ENCODE results near the gene HIRA.

HIRA gene

DNA sequence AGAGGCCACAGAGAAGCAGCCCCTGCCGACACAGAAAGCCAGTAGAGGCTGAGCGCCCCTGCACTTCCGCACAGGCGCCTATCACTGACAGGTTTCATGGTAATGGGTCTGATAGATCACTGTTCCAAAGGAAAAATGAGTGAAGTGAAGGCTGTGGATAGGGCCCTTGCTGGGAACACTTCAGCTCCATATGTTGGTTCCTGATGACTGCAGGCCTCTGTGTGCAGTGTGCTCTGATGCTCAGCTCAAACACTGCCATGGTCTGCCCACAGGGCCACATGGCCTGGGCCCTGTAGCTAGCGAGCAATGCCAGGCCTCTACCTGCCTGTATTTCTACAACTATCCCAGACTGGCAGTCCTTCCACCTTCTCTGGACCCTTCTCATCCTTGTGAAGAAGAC lies 77.3 kb downstream of the HIRA start:
- no peaks in the 10 kb centered on the region for H3K9me3 ChIP-seq (ENCODE audit: control insufficient read depth, insufficient read depth, low read length)
- H3K27ac ChIP-seq (ENCODE audit: low read depth, low read length) = no peak overlapping the region
- 0 out of 2 replicates have a peak, but pooled peaks cover 3% of the 10 kb centered on the region for H4K20me1 ChIP-seq (ENCODE audit: control insufficient read depth, insufficient read depth, low read depth, low read length)
- H3K4me2 ChIP-seq (ENCODE audit: low read length) = no peak overlapping the region
- no peaks in the 10 kb centered on the region for H3K9me2 ChIP-seq (replicated peaks; ENCODE audit: control insufficient read depth, low read length)
- H3K4me3 ChIP-seq (ENCODE audit: low read length) = no peak overlapping the region
- H3K27me3 ChIP-seq (ENCODE audit: control insufficient read depth, low read length) = no peaks in the 10 kb centered on the region
- H3K79me2 ChIP-seq (ENCODE audit: control insufficient read depth, low read length) = no peaks in the 10 kb centered on the region
- H3K36me3 ChIP-seq (ENCODE audit: control insufficient read depth, low read length) = peaks cover 92% of the 10 kb centered on the region
- H3K4me1 ChIP-seq (ENCODE audit: control insufficient read depth, low read length) = no peaks in the 10 kb centered on the region
- no peak for TF ChIP-seq EZH2phosphoT487 (IDR thresholded peaks at IDR 0.05; ENCODE audit: borderline replicate concordance, low read length)
- TF ChIP-seq, protein P1, sequence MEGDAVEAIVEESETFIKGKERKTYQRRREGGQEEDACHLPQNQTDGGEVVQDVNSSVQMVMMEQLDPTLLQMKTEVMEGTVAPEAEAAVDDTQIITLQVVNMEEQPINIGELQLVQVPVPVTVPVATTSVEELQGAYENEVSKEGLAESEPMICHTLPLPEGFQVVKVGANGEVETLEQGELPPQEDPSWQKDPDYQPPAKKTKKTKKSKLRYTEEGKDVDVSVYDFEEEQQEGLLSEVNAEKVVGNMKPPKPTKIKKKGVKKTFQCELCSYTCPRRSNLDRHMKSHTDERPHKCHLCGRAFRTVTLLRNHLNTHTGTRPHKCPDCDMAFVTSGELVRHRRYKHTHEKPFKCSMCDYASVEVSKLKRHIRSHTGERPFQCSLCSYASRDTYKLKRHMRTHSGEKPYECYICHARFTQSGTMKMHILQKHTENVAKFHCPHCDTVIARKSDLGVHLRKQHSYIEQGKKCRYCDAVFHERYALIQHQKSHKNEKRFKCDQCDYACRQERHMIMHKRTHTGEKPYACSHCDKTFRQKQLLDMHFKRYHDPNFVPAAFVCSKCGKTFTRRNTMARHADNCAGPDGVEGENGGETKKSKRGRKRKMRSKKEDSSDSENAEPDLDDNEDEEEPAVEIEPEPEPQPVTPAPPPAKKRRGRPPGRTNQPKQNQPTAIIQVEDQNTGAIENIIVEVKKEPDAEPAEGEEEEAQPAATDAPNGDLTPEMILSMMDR (IDR thresholded peaks at IDR 0.05; ENCODE audit: low read depth, low read length, poor library complexity, severe bottlenecking) = no peak
- no peaks in the 10 kb centered on the region for H3F3A ChIP-seq (ENCODE audit: control insufficient read depth, insufficient read depth)

DNA sequence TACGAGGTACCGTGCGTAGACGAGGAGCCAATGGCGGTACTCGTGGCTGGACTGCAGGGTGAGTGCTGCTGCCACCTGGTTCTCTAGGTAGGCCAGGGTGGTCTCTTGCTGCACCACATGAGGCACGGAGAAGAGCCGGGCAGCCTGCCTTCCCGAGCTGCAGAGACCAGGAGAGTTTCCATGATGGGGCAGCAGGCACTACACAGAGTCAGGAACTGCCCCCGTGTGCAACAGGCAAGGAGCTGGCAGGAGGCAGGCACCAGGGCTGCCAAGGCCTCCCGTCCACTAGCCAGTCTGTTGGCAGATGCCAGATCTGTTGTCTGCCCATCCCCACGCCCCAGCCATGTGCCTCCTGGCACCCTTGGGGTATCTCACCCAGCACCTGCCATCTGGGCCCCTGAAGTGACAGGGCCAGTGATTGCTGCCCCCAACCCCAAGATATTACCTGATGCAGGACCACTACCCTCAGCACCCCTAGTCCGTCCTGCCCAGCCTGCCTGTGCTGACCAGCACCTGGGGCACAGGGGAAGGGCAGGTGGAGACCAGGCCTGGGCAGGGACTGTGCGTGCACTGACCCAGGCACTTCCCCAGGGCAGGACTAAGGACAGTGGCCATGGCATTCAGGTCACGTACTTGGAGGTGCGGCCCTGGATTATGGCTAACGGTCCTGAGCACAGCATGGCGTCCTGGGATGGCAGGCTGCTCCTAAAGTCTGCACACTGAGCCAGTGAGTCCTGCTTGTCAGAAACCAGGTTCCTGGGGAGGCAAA lies 78.0 kb downstream of the HIRA start:
- Histone ChIP-seq H4K20me1 (ENCODE audit: control insufficient read depth, insufficient read depth, low read depth, low read length) (0 out of 2 replicates have a peak, but pooled peaks cover 3% of the 10 kb centered on the region), H3F3A (ENCODE audit: control insufficient read depth, insufficient read depth) (no peaks in the 10 kb centered on the region), H3K4me2 (ENCODE audit: low read length) (no peak overlapping the region)

DNA sequence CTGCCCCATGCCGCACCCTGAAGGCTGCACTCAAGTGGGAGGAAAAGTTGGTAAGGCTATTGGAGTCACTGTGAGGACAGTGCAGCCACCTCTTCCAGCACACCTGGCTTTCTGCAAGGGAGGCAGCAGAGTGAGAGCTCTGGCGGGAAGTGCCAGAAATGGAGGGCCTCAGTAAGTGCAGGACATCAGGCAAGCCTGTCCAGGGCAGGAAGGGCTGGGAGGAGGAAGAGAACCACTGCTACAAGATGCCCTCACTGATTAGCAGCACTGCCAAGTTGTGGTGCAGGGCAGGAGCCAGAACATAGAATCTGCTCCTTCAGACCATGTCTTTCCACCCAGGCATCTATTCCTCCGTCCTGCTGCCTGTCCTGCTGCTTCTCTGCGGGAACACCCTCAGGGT lies 78.8 kb downstream of the HIRA start:
- Histone ChIP-seq H3K4me3 (ENCODE audit: low read length) (no peak overlapping the region), H3K79me2 (ENCODE audit: control insufficient read depth, low read length) (no peaks in the 10 kb centered on the region), H3K9me3 (ENCODE audit: control insufficient read depth, insufficient read depth, low read length) (no peaks in the 10 kb centered on the region), H4K20me1 (ENCODE audit: control insufficient read depth, insufficient read depth, low read depth, low read length) (0 out of 2 replicates have a peak, but pooled peaks cover 3% of the 10 kb centered on the region), H3K9me2 (replicated peaks; ENCODE audit: control insufficient read depth, low read length) (no peaks in the 10 kb centered on the region), H3K27me3 (ENCODE audit: control insufficient read depth, low read length) (no peaks in the 10 kb centered on the region), H3K27ac (ENCODE audit: low read depth, low read length) (no peak overlapping the region), H3K36me3 (ENCODE audit: control insufficient read depth, low read length) (peaks cover 84% of the 10 kb centered on the region), H3F3A (ENCODE audit: control insufficient read depth, insufficient read depth) (no peaks in the 10 kb centered on the region), H3K4me1 (ENCODE audit: control insufficient read depth, low read length) (no peaks in the 10 kb centered on the region), H3K4me2 (ENCODE audit: low read length) (no peak overlapping the region)
- no peak for TF ChIP-seq EZH2phosphoT487 (IDR thresholded peaks at IDR 0.05; ENCODE audit: borderline replicate concordance, low read length)
- TF ChIP-seq, protein P1 (IDR thresholded peaks at IDR 0.05; ENCODE audit: low read depth, low read length, poor library complexity, severe bottlenecking) = no peak

More for the DNA sequence above, 78.0 kb downstream of the HIRA start:
- no peak overlapping the region for H3K4me3 ChIP-seq (ENCODE audit: low read length)
- H3K27me3 ChIP-seq (ENCODE audit: control insufficient read depth, low read length) = no peaks in the 10 kb centered on the region
- H3K79me2 ChIP-seq (ENCODE audit: control insufficient read depth, low read length) = no peaks in the 10 kb centered on the region
- no peak overlapping the region for H3K27ac ChIP-seq (ENCODE audit: low read depth, low read length)
- TF ChIP-seq, protein P1 (IDR thresholded peaks at IDR 0.05; ENCODE audit: low read depth, low read length, poor library complexity, severe bottlenecking) = no peak
- TF ChIP-seq EZH2phosphoT487 (IDR thresholded peaks at IDR 0.05; ENCODE audit: borderline replicate concordance, low read length) = no peak
- no peaks in the 10 kb centered on the region for H3K4me1 ChIP-seq (ENCODE audit: control insufficient read depth, low read length)
- H3K9me3 ChIP-seq (ENCODE audit: control insufficient read depth, insufficient read depth, low read length) = no peaks in the 10 kb centered on the region
- H3K36me3 ChIP-seq (ENCODE audit: control insufficient read depth, low read length) = peaks cover 87% of the 10 kb centered on the region
- no peaks in the 10 kb centered on the region for H3K9me2 ChIP-seq (replicated peaks; ENCODE audit: control insufficient read depth, low read length)

Measured in DOHH2 (cell line).